HG03460 (cell line): Measurements from ENCODE around the gene COL9A1.

Experiments used
- ATAC-seq: cut with Tn5 transposase; IDR thresholded peaks from one replicate; pipeline ENCODE4 v1.9.1; 2021; ENCODE audit not compliant: unreplicated experiment

The COL9A1 gene

DNA sequence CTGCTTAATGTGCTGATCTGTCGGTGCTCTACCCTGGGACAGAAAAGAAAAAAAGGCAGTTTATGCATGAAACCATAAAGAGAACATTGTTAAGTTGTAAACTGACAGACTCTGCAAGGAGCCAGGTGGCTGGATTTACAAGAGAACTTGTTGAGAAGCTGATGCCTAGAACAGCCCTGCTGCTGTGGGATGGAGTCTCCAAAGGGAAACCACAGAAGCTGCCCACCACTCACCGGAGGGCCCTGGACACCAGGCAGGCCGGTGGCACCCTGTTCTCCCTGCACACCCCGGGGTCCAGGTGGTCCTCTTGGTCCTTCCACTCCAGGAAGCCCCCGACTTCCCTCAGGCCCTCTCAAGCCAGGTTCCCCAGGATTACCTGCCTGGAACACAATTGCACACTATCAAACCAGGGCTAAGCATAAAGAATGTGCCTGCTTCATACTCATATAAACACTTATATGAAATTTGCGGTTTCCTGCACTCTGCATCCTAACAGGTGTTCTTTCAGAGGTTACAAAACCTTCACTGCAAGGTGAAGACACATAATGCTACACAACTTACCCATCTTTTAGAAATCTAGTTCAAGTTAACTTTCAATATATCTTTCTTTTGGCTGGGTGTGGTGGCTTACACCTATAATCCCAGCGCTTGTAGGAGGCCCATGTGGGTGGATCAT, 68.2 kb downstream of the COL9A1 start:
- no peak for ATAC-seq

- no peak for ATAC-seq
Observed at GRCh38 chr6:70231311-70231710, 71.6 kb downstream of the COL9A1 start.

DNA sequence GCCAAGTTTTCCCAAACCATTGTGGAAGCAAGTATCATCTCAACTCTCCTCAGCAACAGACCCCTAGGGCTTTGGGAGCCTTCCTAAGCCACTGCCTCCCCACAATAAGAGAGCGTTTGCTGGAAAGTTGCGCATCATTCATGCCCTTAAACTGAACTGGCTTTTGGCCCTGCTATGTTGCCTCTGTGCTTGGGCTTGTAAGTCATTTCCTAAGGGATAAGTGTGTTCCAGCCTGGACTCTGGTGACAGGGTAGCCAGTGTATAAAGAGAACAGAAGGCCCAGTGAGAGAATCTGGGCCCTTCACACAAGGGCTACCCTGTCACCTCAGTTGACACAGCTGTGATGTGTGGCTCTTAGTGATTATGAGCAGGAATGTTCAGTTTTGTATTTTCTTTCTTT, 77.8 kb downstream of the COL9A1 start:
- no peak for ATAC-seq

GRCh38 chr6:70222439-70222749, 80.5 kb downstream of the COL9A1 start:
- ATAC-seq: no peak

DNA sequence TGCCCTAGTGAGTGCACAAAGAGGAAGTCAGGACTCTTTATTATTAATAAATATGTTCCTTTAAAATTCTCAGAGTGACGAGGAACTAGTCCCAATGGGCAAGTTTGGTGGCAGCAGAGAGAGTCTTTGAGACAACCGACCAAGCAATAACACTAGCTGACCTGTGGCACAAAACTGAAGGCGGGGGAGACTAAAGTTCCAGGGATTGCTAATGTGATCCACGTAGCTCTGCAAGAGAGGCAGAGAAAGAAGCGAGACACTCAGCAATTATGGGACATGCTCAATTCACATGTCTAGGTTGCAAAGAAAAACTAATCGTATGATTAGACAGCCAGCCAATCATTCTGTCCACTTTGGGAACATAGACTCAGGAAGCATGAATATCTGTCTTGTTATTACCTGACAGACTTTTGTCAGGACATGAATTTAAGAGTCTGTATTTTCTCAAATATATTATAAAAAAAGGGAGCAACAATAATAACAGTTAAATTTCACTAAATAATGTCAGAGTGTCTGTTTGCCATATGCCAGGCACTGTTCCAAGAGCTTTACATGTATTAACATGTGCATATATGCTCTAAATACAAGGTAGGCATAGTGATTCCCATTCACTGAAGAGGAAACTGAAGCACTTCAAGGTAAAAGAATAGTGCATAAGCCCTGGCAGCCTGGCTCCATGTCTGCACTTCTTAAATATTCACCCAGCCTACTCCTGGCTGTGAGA, 81.0 kb downstream of the COL9A1 start:
- ATAC-seq: no peak

DNA sequence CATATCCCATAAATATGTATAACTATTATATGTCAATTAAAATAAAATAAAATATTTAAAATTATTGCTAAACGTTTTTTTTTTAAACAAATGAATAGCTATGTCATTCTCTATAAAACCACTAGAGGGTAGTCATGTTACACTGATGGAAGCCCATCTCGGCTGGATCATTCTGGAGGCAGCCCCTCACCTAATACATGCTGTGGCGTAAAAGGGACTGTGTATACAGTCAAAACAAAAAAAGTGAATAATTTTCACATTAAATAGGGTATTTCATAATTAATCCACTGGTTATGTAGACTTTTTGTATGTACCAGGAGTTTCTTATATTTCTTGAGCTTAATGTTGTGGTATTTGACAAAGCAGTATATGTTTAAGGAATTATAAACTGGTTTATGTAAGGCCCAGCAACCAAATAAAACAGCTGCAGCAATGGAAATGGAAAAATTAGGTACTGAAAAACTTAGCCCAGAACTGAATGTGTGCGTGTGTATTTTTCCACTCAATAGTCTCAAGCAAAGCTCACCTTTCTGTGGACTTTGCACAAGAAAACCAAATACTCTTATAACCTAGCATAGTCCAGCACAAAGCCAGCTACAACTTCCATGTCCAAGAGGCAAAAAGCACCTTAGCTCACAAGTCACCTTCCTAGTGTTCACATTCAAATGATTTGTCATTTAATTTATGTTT, 81.7 kb downstream of the COL9A1 start:
- peak; percentile 54 for ATAC-seq

- ATAC-seq: no peak
Observed at GRCh38 chr6:70219943-70220613, 82.8 kb downstream of the COL9A1 start.

GRCh38 chr6:70216767-70217166, 86.1 kb downstream of the COL9A1 start:
- no peak for ATAC-seq

GRCh38 chr6:70215460-70216108, 87.3 kb downstream of the COL9A1 start:
- no peak for ATAC-seq

- ATAC-seq: no peak
Observed at GRCh38 chr6:70210462-70210861, 92.4 kb downstream of the COL9A1 start.

GRCh38 chr6:70208235-70208790, 94.6 kb downstream of the COL9A1 start:
- no peak for ATAC-seq

GRCh38 chr6:70198785-70199184, 104.1 kb downstream of the COL9A1 start:
- no peak for ATAC-seq

- ATAC-seq: no peak
Observed at GRCh38 chr6:70196531-70196930, 106.4 kb downstream of the COL9A1 start.

DNA sequence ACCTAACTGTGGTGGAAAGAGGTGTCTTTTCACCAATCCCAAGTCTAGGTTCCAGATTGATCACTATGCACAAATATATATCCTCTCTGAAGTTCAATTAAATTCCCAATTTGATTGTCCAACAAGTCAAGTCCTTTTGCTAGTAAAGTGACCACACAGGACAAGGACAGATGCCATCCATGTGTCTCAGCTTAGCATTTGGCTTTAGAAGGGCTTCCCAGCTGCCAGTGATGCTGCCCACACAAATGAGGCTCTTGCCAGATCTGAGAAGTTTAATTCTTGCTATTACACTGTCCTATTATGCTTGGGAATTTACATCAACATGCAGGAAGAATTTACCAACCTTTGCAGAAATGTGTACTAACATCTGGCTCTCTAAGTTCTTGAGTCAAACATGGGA, 108.5 kb downstream of the COL9A1 start:
- no peak for ATAC-seq

DNA sequence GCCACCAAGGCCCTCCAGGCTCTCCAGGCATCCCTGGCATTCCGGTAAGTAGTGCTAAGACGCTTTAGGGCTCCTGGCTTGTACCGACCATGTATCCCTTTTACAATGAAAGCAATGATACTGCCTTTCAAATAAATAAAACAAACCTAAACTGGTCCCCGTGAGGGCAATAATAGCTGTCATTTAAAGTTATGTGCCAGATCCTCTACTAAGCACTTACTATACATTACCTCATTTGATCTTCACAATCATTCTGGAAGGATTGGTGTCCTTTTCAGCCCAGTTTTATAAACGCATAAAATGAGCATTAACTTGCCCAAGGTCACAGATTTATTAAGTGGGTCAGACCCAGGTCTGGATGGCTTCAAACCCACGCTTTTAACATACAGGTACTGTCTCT, 114.7 kb downstream of the COL9A1 start:
- no peak for ATAC-seq

GRCh38 chr6:70186461-70186860, 116.4 kb downstream of the COL9A1 start:
- ATAC-seq: no peak

- ATAC-seq: no peak
Observed at GRCh38 chr6:70184723-70185122, 118.2 kb downstream of the COL9A1 start.

- ATAC-seq: no peak
Observed at GRCh38 chr6:70183538-70183937, 119.3 kb downstream of the COL9A1 start.

GRCh38 chr6:70180901-70181599, 121.8 kb downstream of the COL9A1 start:
- ATAC-seq: peak; percentile 55

DNA sequence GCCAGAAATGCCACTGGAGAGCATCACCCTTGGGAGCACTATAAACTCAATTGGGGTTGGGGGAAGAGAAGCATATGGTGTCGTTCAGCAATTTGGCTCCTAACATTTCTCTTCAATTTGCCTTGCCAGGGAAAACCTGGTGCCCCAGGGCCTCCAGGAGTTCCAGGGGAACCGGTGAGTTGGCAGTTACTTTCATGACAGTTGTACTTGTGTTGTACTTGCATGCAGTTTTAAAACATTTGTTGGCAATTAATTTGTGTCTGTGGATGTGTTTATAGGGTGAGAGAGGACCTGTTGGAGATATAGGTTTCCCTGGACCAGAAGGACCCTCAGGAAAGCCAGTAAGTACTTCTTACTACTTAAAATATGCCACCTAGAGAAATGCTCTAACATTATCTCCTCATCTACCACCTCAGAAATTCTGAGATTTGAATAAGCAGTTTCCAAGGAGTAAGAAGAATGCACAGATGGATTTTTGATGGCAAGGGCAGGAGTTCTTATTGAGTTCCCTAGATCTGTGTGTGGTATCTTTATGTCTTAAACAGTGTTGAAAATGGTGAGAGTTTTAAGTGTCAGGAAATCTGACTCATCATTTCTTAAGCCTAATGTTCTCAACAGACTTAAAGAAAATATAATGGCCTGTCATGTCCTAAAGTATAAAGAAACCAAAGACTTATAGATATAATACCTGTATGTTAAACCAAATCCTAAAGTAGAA, 122.5 kb downstream of the COL9A1 start:
- no peak for ATAC-seq
